HG02885 (cell line): Measurements from ENCODE around the gene MED12L.
"Not testable (repeated sequence)": the region's sequence is repeated elsewhere in the genome, so short reads cannot be mapped to it uniquely, and the experiment has no call there.

ENCODE experiments used
- ATAC-seq: cut with Tn5 transposase; IDR thresholded peaks from one replicate; pipeline ENCODE4 v1.9.1; 2021; ENCODE audit warnings: mild to moderate bottlenecking; ENCODE audit not compliant: unreplicated experiment, poor library complexity

The MED12L gene

GRCh38 chr3:151085227-151085888, at the start of gene MED12L:
Gene MED12L (plus strand): TSS chr3:151085664. CDS start chr3:151086927, 1,263 bp downstream.
- ATAC-seq: peak; percentile 75

GRCh38 chr3:151037746-151038477, 47.6 kb upstream of the MED12L start:
- ATAC-seq: no peak

- ATAC-seq: no peak
Observed at GRCh38 chr3:151044706-151045105, 40.8 kb upstream of the MED12L start.

- ATAC-seq: no peak
Observed at GRCh38 chr3:151047636-151048035, 37.8 kb upstream of the MED12L start.

- ATAC-seq: no peak
Observed at GRCh38 chr3:151051533-151051932, 33.9 kb upstream of the MED12L start.

- ATAC-seq: no peak
Observed at GRCh38 chr3:151052346-151052745, 33.1 kb upstream of the MED12L start.

- ATAC-seq: no peak
Observed at GRCh38 chr3:151052756-151053155, 32.7 kb upstream of the MED12L start.

GRCh38 chr3:151058740-151059139, 26.7 kb upstream of the MED12L start:
- no peak for ATAC-seq

GRCh38 chr3:151062611-151063010, 22.9 kb upstream of the MED12L start:
- ATAC-seq: no peak

- no peak for ATAC-seq
Observed at GRCh38 chr3:151067158-151067557, 18.3 kb upstream of the MED12L start.

GRCh38 chr3:151072842-151073241, 12.6 kb upstream of the MED12L start:
- not testable (repeated sequence) for ATAC-seq

- no peak for ATAC-seq
Observed at GRCh38 chr3:151074256-151074655, 11.2 kb upstream of the MED12L start.

- ATAC-seq: peak; percentile 37
Observed at GRCh38 chr3:151075869-151076562, 9.4 kb upstream of the MED12L start.

GRCh38 chr3:151076626-151077025, 8.8 kb upstream of the MED12L start:
- ATAC-seq: no peak

GRCh38 chr3:151081082-151081481, 4.4 kb upstream of the MED12L start:
- ATAC-seq: not testable (repeated sequence)

GRCh38 chr3:151082880-151083838, 2.3 kb upstream of the MED12L start:
- ATAC-seq: no peak

- no peak for ATAC-seq
Observed at GRCh38 chr3:151084893-151085226, 604 bp upstream of the MED12L start.

- ATAC-seq: peak; percentile 23
Observed at GRCh38 chr3:151085889-151086483, 522 bp downstream of the MED12L start.

- ATAC-seq: peak; percentile 80
Observed at GRCh38 chr3:151086484-151087456, 1.3 kb downstream of the MED12L start.
